SK-N-SH treated with all-trans-retinoic acid at 6 μM for 48 hours (cell line): ENCODE results near the gene CDK11B.

Experiments used
- ARNTL ChIP-seq: fragments of 450-650 bp; formaldehyde crosslinking; IDR thresholded peaks from 2 replicates; pipeline ENCODE4 v1.5.0; 2020; ENCODE audit warnings: low read depth, mild to moderate bottlenecking, moderate library complexity, borderline replicate concordance
- PPARA ChIP-seq: fragments of 250-450 bp; sonication (Bioruptor Pico); IDR thresholded peaks from 2 replicates; pipeline ENCODE4 v1.5.0; 2020; ENCODE audit warnings: mild to moderate bottlenecking, borderline replicate concordance

DNA sequence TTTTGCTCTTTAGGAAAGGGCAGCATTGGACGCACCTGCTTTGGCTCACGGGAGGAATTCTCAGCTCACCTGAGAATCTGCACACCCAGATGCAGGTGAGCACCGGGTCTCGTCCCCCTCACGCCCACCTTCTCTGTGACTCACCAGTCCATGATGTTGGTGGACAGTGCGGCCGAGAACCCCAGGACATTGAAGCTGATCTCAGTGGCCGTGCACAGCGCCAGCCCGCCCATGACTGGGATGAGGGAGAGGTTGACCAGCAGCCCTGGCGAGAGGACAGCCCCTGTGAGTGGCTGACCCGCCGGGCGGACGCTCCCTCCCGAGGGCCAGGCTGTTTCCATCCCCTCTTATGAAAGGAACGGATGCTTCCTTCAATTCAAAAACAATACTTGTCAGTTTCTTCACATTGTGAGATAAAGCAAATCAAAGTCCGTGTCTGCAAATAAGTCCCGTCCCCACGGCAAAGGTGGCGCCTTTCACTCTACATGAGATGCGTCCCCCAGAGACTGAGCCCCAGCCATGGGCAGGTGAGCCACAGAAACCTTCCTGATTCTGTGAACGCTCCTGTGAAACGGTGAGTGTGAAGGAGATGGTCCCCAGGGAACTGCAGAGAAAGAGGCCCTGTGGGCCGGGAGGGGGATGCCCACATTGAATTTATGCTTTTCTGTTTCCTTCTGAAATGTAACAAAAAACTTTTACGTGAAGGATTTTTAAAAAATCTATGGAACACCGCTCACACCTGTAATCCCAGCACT, 12.7 kb upstream of the CDK11B start:
- no peak for TF ChIP-seq PPARA (CRISPR knock-in tag)
- TF ChIP-seq ARNTL (CRISPR knock-in tag): no peak
